Measurements from ENCODE around the gene ADAMTS7. TPM values are rescaled to one million over a fixed set of nuclear protein-coding genes. Genes with fewer than 3 reads are reported as not detected.
"Not testable (repeated sequence)": the region's sequence is repeated elsewhere in the genome, so short reads cannot be mapped to it uniquely, and the experiment has no call there.

The ADAMTS7 gene
- total RNA-seq, 1 donor from 2014 or later, result 7.2 TPM

DNA sequence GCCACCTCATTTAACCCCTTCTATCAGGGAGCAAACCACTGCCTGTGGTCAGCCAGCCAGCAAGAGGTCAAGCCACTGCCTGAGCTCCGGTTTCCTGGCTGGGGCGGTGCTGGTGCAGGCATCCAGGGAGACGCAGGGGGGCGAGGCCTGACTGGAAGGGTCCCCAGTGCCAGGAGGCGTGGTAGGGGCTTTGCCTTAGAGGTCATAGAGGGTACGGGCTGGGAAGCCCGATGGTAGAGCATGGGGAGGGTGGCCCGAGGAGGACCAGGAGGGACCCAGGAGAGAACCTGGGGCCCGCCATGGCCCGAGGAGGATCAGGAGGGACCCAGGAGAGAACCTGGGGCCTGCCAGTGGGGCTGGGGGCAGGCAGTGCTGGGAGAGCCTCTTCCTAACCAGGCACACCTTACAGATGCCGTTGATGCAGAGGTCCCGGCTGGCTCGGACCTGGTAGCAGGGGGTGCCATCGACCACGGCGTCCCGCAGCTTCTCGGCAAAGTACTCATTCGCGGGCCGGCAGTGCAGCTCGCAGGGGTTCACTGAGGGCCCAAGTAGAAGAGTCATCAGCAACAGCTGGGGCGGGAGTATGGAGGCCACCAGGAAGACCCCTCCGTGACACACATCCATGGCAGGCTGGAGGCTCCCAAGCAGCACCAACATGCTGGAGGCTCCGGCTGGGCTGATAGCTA lies 37.4 kb downstream of the ADAMTS7 start:
- DNase-seq (ENCODE audit: low spot score); H3K27ac Mint-ChIP-seq; intact Hi-C loops (cut with micrococcal nuclease); H3K36me3 Mint-ChIP-seq (ENCODE audit: low read depth); H3K4me1 Mint-ChIP-seq (ENCODE audit: low read depth); H3K27me3 Mint-ChIP-seq (ENCODE audit: low read depth); H3K9me3 Mint-ChIP-seq; H3K4me3 Mint-ChIP-seq (ENCODE audit: low read depth): not testable (repeated sequence)

DNA sequence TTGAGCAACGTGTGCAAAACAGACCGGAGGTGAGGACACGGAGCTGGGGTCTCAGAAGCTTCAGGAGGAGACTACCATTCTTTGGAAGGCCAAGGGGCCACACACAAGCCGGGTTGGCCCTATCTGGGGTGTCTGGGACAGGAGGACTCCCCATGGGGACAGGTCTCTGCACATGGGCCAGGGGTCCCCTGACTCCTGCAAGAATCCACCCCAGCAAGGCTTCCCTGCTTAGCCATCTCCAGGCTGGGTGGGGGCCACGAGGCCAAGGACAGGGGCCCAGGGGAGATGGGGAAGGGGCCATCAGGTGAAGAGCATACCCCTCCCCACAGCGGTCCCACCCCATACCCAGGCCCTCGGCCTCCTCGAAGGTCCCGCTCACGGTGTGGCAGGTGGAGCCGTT lies 38.5 kb downstream of the ADAMTS7 start:
- H3K4me3 Mint-ChIP-seq (ENCODE audit: low read depth), result no peak overlapping the region
- no peaks in the 10 kb centered on the region for H3K9me3 Mint-ChIP-seq
- H3K4me1 Mint-ChIP-seq (ENCODE audit: low read depth), result no peaks in the 10 kb centered on the region
- H3K36me3 Mint-ChIP-seq (ENCODE audit: low read depth), result no peaks in the 10 kb centered on the region
- H3K27me3 Mint-ChIP-seq (ENCODE audit: low read depth), result no peaks in the 10 kb centered on the region
- intact Hi-C loops (cut with micrococcal nuclease), result no loop called here
- no peak overlapping the region for H3K27ac Mint-ChIP-seq
- DNase-seq (ENCODE audit: low spot score), result no peak

DNA sequence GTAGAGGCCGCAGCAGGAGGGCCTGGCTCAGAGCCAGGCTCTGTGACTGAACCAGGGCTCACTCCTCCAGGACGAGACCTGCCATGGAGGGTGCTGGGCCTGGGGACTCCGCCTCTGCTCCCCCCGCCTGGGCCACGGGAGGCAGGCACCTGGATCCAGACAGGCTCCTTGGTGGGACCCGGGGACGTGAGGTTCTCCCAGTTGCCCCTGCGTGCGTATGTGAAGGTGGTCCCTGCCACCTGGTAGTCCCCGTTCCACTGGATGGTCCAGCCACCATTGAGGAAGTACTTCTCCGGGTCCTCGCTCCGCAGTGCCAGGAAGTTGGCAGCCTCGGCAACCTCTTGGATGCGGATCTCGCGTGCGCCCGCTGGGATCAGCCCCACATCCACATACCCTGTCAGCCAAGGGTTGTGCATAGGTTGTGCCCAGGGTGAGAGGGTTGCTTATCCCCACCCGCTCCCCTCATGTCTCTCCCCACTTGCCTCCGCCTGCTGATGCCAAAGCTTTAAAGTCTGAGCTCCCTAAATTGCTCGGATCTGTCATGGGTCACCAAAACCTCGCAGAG lies 39.7 kb downstream of the ADAMTS7 start:
- intact Hi-C loops (cut with micrococcal nuclease); H3K27ac Mint-ChIP-seq; H3K4me3 Mint-ChIP-seq (ENCODE audit: low read depth); H3K9me3 Mint-ChIP-seq; H3K4me1 Mint-ChIP-seq (ENCODE audit: low read depth); DNase-seq (ENCODE audit: low spot score); H3K36me3 Mint-ChIP-seq (ENCODE audit: low read depth); H3K27me3 Mint-ChIP-seq (ENCODE audit: low read depth): not testable (repeated sequence)

DNA sequence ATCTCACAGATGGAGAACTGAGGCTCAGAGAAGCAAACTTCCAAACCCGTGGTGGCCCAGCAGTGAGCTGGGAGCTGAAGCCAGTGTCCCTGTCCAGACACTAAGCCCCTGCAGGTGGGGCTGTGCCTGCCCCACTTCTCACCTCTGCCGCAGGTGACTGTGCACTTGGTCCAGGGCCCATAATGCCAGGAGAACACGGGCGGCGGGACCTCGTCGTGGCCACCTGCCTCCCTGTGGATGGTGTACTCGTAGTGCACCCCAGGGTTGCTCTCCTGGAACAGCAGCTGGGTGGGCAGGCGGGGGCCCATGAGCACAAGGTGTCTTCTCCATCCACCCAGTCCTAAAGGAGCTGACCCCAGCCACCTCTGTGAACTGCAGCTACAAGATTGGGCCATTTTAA lies 40.2 kb downstream of the ADAMTS7 start:
- H3K4me1 Mint-ChIP-seq (ENCODE audit: low read depth); H3K9me3 Mint-ChIP-seq; DNase-seq (ENCODE audit: low spot score); H3K27me3 Mint-ChIP-seq (ENCODE audit: low read depth); intact Hi-C loops (cut with micrococcal nuclease); H3K36me3 Mint-ChIP-seq (ENCODE audit: low read depth); H3K4me3 Mint-ChIP-seq (ENCODE audit: low read depth); H3K27ac Mint-ChIP-seq: not testable (repeated sequence)

DNA sequence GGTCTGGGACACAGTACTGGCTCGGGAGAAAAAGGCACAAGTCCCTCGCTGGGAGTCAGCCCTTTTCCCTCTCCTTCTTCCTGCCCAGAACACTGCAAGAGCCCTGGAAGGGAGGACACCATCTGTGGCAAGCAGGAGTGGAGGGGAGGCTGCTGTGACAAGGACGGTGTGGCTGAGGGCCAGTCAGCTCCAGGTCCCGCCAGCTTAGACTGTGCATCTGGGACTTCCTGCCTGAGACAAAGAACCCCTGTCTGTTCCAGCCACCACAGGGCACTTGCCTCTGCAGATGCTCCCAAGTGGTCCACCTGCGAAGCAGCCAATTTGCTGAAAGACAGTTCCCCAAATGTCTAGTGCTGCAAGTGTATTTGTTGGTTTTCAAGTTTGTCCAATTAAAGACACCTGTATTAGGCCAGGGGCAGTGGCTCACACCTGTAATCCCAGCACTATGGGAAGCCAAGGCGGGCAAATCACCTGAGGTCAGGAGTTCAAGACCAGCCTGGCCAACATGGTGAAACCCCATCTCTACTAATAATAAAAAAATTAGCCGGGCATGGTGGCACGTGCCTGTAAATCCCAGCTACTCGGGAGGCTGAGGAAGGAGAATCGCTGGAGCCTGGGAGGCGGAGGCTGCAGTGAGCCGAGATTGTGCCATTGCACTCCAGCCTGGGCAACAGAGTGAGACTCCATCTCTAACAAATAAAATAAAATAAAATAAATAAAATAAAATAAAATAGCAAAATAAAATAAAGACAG lies 41.6 kb downstream of the ADAMTS7 start:
- H3K4me1 Mint-ChIP-seq (ENCODE audit: low read depth); H3K9me3 Mint-ChIP-seq; intact Hi-C loops (cut with micrococcal nuclease); H3K27ac Mint-ChIP-seq; DNase-seq (ENCODE audit: low spot score); H3K27me3 Mint-ChIP-seq (ENCODE audit: low read depth); H3K4me3 Mint-ChIP-seq (ENCODE audit: low read depth); H3K36me3 Mint-ChIP-seq (ENCODE audit: low read depth): not testable (repeated sequence)

DNA sequence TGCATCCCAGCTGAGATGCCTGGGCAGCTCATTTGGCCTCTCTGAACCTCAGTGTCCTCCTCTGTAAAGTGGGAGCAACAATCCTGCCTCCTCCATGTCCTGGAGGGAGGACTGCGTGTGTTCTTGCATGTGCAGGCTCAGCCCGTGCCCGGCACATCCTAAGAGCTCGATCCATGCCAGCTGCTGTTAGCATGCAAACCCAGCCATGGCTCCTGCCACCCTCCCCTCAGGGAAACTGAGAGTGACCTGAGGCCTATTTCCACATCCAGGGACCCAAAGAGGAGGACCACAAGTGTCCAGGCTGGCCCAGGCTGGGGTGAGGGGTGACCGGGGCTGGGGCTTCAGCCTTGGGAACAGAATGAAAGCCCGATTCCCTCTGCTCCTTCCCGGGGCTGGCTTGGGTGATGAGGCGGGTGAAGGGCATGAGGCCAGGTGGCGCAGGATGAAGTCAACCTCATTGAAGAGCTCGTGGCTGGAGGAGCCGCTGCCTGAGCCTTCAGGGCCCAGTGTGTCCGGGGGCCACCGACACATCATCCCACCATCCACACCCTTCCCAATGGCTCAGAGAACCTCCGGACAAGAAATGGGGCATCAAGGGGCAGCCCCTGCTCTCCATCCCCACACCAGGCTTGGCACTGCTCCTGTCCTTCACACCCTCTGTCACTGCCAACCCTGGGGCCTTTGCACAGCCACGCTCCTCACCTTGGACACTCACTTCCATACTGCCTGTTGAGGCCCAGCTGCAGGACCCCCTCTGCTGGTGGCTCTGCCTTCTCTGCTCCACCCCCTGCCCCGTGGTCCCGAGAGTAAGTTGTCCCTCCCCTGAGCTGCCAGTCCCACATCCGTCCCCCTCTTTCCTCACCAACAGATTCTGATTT lies 42.5 kb downstream of the ADAMTS7 start:
- Mint-ChIP-seq H3K4me3 (ENCODE audit: low read depth) (no peak overlapping the region), H3K4me1 (ENCODE audit: low read depth) (no peaks in the 10 kb centered on the region), H3K27me3 (ENCODE audit: low read depth) (no peaks in the 10 kb centered on the region), H3K36me3 (ENCODE audit: low read depth) (no peaks in the 10 kb centered on the region), H3K27ac (no peak overlapping the region), H3K9me3 (no peaks in the 10 kb centered on the region)
- DNase-seq (ENCODE audit: low spot score), result no peak
- intact Hi-C loops (cut with micrococcal nuclease), result no loop called here

DNA sequence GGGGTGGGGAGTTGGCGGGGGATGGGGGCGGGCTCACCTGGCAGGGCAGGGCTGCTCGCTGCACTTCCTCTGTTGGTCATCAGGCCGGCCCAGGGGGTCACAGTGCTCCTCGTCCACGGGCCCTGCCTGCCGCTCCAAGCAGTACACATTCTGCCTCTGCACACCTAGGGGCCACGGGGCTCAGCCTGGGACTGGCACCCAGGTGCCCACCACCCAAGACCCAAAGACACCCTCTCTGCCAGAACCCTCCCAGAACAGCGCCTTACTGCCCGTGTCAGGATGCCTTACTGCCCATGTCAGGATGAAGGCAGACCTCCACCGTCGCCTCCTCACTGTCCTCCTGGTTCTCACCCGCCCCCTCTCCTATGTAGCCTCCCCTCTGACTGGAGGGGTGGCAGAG lies 43.2 kb downstream of the ADAMTS7 start:
- H3K4me1 Mint-ChIP-seq (ENCODE audit: low read depth), result peaks cover 3% of the 10 kb centered on the region

DNA sequence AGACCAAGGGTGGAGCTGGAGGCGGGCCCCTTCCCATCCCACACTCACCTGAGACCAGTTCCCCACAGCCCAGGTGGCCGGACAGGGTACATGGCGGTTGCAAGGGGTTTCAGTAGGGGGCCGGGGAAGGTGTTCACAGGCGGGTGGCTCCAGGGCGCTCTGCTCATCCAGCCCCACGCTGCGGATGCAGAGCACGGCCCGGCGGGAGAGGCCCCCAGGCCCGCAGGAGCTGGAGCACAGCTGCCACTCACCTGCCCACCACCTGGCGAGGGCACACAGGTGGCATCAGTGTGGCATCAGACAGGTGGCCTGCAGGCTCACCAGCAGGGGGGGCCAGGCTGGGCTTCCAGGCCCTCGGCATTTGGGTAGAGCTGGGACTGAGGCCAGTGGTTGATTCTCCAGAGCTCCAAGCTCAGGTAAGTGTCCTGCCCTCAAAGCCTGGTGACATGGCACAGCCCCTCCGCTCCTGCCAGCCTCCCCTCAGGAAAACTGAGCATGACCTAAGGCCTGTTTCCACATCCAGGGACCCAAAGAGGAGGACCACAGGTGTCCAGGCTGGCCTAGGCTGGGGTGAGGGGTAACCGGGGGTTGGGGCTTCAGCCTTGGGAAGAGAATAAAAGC lies 43.8 kb downstream of the ADAMTS7 start:
- H3K27me3 Mint-ChIP-seq (ENCODE audit: low read depth), result no peaks in the 10 kb centered on the region
- no peak overlapping the region for H3K27ac Mint-ChIP-seq
- intact Hi-C loops (cut with micrococcal nuclease), result no loop called here
- H3K9me3 Mint-ChIP-seq, result no peaks in the 10 kb centered on the region
- peaks cover 3% of the 10 kb centered on the region for H3K4me1 Mint-ChIP-seq (ENCODE audit: low read depth)
- H3K4me3 Mint-ChIP-seq (ENCODE audit: low read depth), result no peak overlapping the region
- no peaks in the 10 kb centered on the region for H3K36me3 Mint-ChIP-seq (ENCODE audit: low read depth)
- no peak for DNase-seq (ENCODE audit: low spot score)

More for the DNA sequence above, 43.2 kb downstream of the ADAMTS7 start:
- Mint-ChIP-seq H3K9me3 (no peaks in the 10 kb centered on the region), H3K27me3 (ENCODE audit: low read depth) (no peaks in the 10 kb centered on the region), H3K27ac (no peak overlapping the region), H3K36me3 (ENCODE audit: low read depth) (no peaks in the 10 kb centered on the region), H3K4me3 (ENCODE audit: low read depth) (no peak overlapping the region)
- DNase-seq (ENCODE audit: low spot score), result no peak
- intact Hi-C loops (cut with micrococcal nuclease), result no loop called here

DNA sequence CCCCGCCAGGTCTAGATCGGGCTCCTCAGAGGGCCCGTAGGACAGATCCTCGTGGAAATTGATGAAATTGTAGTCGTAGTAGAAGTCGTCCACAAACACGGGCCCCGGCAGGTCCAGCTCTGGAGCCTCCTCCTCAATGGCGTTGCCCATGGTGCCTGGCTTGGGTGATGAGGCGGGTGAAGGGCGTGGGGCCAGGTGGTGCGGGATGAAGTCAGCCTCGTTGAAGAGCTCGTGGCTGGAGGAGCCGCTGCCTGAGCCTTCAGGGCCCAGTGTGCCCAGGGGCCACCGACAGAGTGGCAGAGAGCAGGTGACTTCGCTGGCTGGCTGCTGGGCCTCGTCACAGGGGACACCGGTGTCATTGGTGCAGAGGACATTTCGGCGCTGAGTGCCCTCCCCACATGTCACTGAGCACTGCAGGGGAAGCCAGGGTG lies 44.6 kb downstream of the ADAMTS7 start:
- DNase-seq (ENCODE audit: low spot score); H3K27me3 Mint-ChIP-seq (ENCODE audit: low read depth); H3K27ac Mint-ChIP-seq; H3K9me3 Mint-ChIP-seq; H3K36me3 Mint-ChIP-seq (ENCODE audit: low read depth); intact Hi-C loops (cut with micrococcal nuclease); H3K4me1 Mint-ChIP-seq (ENCODE audit: low read depth); H3K4me3 Mint-ChIP-seq (ENCODE audit: low read depth): not testable (repeated sequence)

DNA sequence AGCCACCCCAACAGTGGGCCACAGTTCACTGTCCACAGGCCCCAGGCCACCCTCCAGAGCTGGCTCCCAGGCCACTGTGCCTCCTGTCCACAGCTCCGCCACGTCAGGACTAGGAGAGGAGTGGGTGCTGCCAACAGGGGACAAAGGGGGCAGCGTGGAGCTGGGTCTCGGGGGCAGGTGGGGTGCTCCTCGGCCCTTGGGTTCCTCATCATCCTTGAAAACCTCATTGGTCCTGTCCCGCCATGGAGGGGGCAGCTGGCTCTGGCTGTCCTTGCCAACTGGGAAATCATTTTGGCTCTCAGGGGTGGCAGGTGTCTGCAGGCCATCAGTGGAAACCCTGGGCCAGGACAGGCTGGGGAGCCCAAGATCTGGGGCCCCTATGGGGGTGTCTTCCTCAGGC lies 45.2 kb downstream of the ADAMTS7 start:
- Mint-ChIP-seq H3K27me3 (ENCODE audit: low read depth) (no peaks in the 10 kb centered on the region), H3K27ac (no peak overlapping the region), H3K9me3 (no peaks in the 10 kb centered on the region), H3K4me1 (ENCODE audit: low read depth) (peaks cover 9% of the 10 kb centered on the region), H3K4me3 (ENCODE audit: low read depth) (no peak overlapping the region), H3K36me3 (ENCODE audit: low read depth) (no peaks in the 10 kb centered on the region)
- intact Hi-C loops (cut with micrococcal nuclease), result no loop called here
- DNase-seq (ENCODE audit: low spot score), result no peak

DNA sequence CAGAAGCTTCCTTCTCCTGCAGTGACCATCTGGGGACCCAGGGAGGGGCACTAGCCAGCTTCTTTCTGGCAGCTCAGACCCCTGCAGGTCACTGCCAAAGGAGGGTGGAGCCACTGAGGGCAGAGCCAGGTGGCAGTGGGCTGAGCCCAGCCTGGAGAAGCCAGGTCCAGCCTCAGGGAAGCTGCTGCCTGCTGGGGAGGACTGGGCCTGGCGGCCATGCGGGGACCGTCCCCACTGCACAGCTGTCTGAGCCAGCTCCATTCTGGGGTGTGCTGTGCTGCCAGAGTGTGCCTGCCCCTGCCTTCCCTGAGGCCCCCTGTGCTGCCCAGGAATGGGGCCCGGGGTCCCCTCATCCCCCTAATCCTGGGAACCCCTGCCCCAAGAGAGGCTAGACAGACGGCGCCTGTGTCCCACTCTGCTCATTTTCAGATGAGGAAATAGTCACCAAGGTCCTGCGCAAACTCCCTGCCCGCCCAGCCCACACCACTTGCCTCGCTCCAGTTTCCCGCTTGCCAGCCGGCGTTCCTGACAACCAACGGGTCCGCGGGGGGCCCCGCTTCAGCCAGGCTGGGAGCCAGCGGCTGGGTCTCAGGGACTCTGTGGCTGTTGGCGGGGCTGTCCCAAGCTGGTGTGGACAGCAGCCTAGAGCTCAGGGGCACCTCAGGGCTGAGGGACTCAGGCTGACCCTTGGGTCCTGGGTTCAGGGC lies 46.0 kb downstream of the ADAMTS7 start:
- H3K27me3 Mint-ChIP-seq (ENCODE audit: low read depth); H3K27ac Mint-ChIP-seq; intact Hi-C loops (cut with micrococcal nuclease); H3K36me3 Mint-ChIP-seq (ENCODE audit: low read depth); H3K9me3 Mint-ChIP-seq; H3K4me3 Mint-ChIP-seq (ENCODE audit: low read depth); DNase-seq (ENCODE audit: low spot score): not testable (repeated sequence)
- H3K4me1 Mint-ChIP-seq (ENCODE audit: low read depth), result peaks cover 14% of the 10 kb centered on the region
